ENCODE results near the gene IL19.

IL19 gene

GRCh38 chr1:206801467-206801866, 30.9 kb downstream of the IL19 start:
- no peak for DNase-seq

- DNase-seq, result no peak
These were observed 31.8 kb downstream of the IL19 start for GRCh38 chr1:206802401-206802800.

GRCh38 chr1:206803221-206803730, 32.7 kb downstream of the IL19 start:
- peak; percentile 26 for DNase-seq

- no peak for DNase-seq
These were observed 33.7 kb downstream of the IL19 start for GRCh38 chr1:206804156-206804737.

- DNase-seq, result no peak
These were observed 34.8 kb downstream of the IL19 start for GRCh38 chr1:206805357-206805756.

GRCh38 chr1:206808615-206809014, 38.0 kb downstream of the IL19 start:
- peak; percentile 63 for DNase-seq

GRCh38 chr1:206809504-206810084, 39.0 kb downstream of the IL19 start:
- DNase-seq, result peak; percentile 69

GRCh38 chr1:206812471-206812870, 41.9 kb downstream of the IL19 start:
- DNase-seq, result no peak

- peak; percentile 25 for DNase-seq
These were observed 44.3 kb downstream of the IL19 start for GRCh38 chr1:206814716-206815341.

- peak; percentile 85 for DNase-seq
These were observed 46.1 kb downstream of the IL19 start for GRCh38 chr1:206816390-206817287.

- no peak for DNase-seq
These were observed 50.9 kb downstream of the IL19 start for GRCh38 chr1:206821493-206821892.

- no peak for DNase-seq
These were observed 53.2 kb downstream of the IL19 start for GRCh38 chr1:206823727-206824126.

- peak; percentile 48 for DNase-seq
These were observed 53.8 kb downstream of the IL19 start for GRCh38 chr1:206824331-206824730.

- DNase-seq, result peak; percentile 71
These were observed 55.8 kb downstream of the IL19 start for GRCh38 chr1:206826394-206826793.

- DNase-seq, result no peak
These were observed 57.5 kb downstream of the IL19 start for GRCh38 chr1:206828061-206828460.

GRCh38 chr1:206828765-206829164, 58.2 kb downstream of the IL19 start:
- peak; percentile 88 for DNase-seq

GRCh38 chr1:206829282-206829681, 58.7 kb downstream of the IL19 start:
- peak; percentile 75 for DNase-seq

- DNase-seq, result peak; percentile 90
These were observed 59.3 kb downstream of the IL19 start for GRCh38 chr1:206829875-206830274.

- peak; percentile 27 for DNase-seq
These were observed 61.1 kb downstream of the IL19 start for GRCh38 chr1:206831650-206832049.

GRCh38 chr1:206832352-206832880, 61.8 kb downstream of the IL19 start:
- peak; percentile 16 for DNase-seq

- DNase-seq, result peak; percentile 50
These were observed 62.6 kb downstream of the IL19 start for GRCh38 chr1:206833106-206833680.

- peak; percentile 93 for DNase-seq
These were observed 63.2 kb downstream of the IL19 start for GRCh38 chr1:206833801-206834200.

GRCh38 chr1:206834217-206834616, 63.6 kb downstream of the IL19 start:
- no peak for DNase-seq
